Measurements from ENCODE around the gene HLTF. TPM values are rescaled to one million over a fixed set of nuclear protein-coding genes. Genes with fewer than 3 reads are reported as not detected.

The HLTF gene
- total and polyA plus RNA-seq, 2 experiments from 2014 or later, result 89.5 to 146 TPM

DNA sequence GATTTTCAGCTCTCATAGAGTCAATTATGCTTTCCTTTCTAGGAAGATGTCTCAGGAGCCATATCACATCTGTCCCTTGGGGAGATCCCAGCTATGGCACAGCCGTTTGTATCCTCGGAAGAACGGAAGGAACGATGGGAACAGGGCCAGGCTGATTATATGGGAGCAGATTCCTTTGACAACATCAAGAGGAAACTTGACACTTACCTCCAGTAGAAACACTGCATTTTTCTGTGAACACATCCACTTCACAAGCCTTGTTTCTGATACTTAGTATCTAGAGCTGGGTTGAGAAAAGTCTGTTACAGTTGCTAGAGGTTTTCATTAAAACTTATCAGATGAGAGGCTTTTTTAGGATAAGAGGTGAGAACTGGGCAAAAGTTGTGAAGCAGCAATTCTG, 59.6 kb downstream of the HLTF start:
- Mint-ChIP-seq H3K27me3 (ENCODE audit: insufficient read depth, low read depth, poor library complexity) (peaks cover 2% of the 10 kb centered on the region), H3K4me3 (no peak overlapping the region), H3K36me3 (ENCODE audit: low read depth) (peaks cover 72% of the 10 kb centered on the region), H3K4me1 (peaks cover 5% of the 10 kb centered on the region; the same call in 2 of the 3 replicates), H3K27ac (no peak overlapping the region), H3K9me3 (peaks cover 25% of the 10 kb centered on the region)
- H4K20me1 ChIP-seq (replicated peaks; ENCODE audit: insufficient read depth), result no peaks in the 10 kb centered on the region
- no peaks in the 10 kb centered on the region for H3K27me3 ChIP-seq (ENCODE audit: insufficient read depth)
- ATAC-seq, result no peak
- H2AFZ ChIP-seq, result no peak overlapping the region
- no peaks in the 10 kb centered on the region for H3F3A ChIP-seq (replicated peaks; ENCODE audit: low read depth)
- no peak overlapping the region for H3K27ac ChIP-seq (ENCODE audit: low read depth)
- no peak for DNase-seq (ENCODE audit: low spot score)
- TF ChIP-seq POLR2AphosphoS5 (IDR thresholded peaks at IDR 0.05; ENCODE audit: low read depth) (no peak), STAT1 (IDR thresholded peaks at IDR 0.05; ENCODE audit: unreplicated experiment) (no peak), JUNB (IDR thresholded peaks at IDR 0.05; ENCODE audit: unreplicated experiment) (no peak), EZH2 (IDR thresholded peaks at IDR 0.05; ENCODE audit: low read depth, unreplicated experiment) (no peak)
- TF ChIP-seq, protein P1, sequence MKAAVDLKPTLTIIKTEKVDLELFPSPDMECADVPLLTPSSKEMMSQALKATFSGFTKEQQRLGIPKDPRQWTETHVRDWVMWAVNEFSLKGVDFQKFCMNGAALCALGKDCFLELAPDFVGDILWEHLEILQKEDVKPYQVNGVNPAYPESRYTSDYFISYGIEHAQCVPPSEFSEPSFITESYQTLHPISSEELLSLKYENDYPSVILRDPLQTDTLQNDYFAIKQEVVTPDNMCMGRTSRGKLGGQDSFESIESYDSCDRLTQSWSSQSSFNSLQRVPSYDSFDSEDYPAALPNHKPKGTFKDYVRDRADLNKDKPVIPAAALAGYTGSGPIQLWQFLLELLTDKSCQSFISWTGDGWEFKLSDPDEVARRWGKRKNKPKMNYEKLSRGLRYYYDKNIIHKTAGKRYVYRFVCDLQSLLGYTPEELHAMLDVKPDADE (IDR thresholded peaks at IDR 0.05), result no peak
- H3K36me3 ChIP-seq (ENCODE audit: insufficient read depth), result peaks cover 34% of the 10 kb centered on the region
- no peaks in the 10 kb centered on the region for H3K9me2 ChIP-seq (ENCODE audit: insufficient read depth)
- no peak overlapping the region for H3K4me3 ChIP-seq
- H3K4me1 ChIP-seq (ENCODE audit: insufficient read depth), result peaks cover 5% of the 10 kb centered on the region; the same call in 1 of the 2 replicates
- H3K79me2 ChIP-seq (replicated peaks; ENCODE audit: insufficient read depth), result no peaks in the 10 kb centered on the region
- H3K4me2 ChIP-seq, result no peak overlapping the region

DNA sequence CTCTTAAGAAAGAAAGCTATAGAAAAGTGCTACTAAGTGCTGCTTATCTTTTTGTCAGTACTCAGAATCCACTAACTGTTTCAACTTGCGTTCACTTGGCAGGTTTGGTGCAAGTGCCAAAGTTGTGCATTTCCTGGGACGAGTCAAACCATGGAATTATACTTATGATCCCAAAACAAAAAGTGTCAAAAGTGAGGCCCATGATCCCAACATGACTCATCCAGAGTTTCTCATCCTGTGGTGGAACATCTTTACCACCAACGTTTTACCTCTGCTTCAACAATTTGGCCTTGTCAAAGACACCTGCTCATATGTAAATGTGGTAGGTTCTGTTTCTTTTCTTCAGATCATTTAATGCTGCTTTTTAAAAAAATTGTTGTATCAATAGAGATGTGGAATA, 62.4 kb downstream of the HLTF start:
- Mint-ChIP-seq H3K27me3 (ENCODE audit: insufficient read depth, low read depth, poor library complexity) (peaks cover 7% of the 10 kb centered on the region), H3K9me3 (peaks cover 25% of the 10 kb centered on the region), H3K4me3 (no peak overlapping the region), H3K36me3 (ENCODE audit: low read depth) (peaks cover 60% of the 10 kb centered on the region), H3K27ac (no peak overlapping the region), H3K4me1 (peaks cover 32% of the 10 kb centered on the region)
- DNase-seq (ENCODE audit: low spot score) (peak; percentile 12), ATAC-seq (no peak)
- H3K9me2 ChIP-seq (ENCODE audit: insufficient read depth), result no peaks in the 10 kb centered on the region
- H3K79me2 ChIP-seq (replicated peaks; ENCODE audit: insufficient read depth), result no peaks in the 10 kb centered on the region
- H2AFZ ChIP-seq, result no peak overlapping the region
- H3K36me3 ChIP-seq (ENCODE audit: insufficient read depth), result peaks cover 28% of the 10 kb centered on the region
- H3F3A ChIP-seq (replicated peaks; ENCODE audit: low read depth), result no peaks in the 10 kb centered on the region
- H3K27ac ChIP-seq (ENCODE audit: low read depth), result no peak overlapping the region
- TF ChIP-seq CREB1 (CRISPR knock-in tag; IDR thresholded peaks at IDR 0.05; ENCODE audit: low read depth) (no peak), EZH2 (IDR thresholded peaks at IDR 0.05; ENCODE audit: low read depth, unreplicated experiment) (no peak), NANOG (IDR thresholded peaks at IDR 0.05; ENCODE audit: borderline replicate concordance) (no peak), STAT1 (IDR thresholded peaks at IDR 0.05; ENCODE audit: unreplicated experiment) (no peak), EZH2phosphoT487 (IDR thresholded peaks at IDR 0.05; ENCODE audit: unreplicated experiment) (no peak), JUNB (IDR thresholded peaks at IDR 0.05; ENCODE audit: unreplicated experiment) (no peak), ZNF114 (CRISPR knock-in tag; IDR thresholded peaks at IDR 0.05) (no peak), ZNF331 (CRISPR knock-in tag; IDR thresholded peaks at IDR 0.05; ENCODE audit: low read depth) (no peak)
- TF ChIP-seq, protein P2, sequence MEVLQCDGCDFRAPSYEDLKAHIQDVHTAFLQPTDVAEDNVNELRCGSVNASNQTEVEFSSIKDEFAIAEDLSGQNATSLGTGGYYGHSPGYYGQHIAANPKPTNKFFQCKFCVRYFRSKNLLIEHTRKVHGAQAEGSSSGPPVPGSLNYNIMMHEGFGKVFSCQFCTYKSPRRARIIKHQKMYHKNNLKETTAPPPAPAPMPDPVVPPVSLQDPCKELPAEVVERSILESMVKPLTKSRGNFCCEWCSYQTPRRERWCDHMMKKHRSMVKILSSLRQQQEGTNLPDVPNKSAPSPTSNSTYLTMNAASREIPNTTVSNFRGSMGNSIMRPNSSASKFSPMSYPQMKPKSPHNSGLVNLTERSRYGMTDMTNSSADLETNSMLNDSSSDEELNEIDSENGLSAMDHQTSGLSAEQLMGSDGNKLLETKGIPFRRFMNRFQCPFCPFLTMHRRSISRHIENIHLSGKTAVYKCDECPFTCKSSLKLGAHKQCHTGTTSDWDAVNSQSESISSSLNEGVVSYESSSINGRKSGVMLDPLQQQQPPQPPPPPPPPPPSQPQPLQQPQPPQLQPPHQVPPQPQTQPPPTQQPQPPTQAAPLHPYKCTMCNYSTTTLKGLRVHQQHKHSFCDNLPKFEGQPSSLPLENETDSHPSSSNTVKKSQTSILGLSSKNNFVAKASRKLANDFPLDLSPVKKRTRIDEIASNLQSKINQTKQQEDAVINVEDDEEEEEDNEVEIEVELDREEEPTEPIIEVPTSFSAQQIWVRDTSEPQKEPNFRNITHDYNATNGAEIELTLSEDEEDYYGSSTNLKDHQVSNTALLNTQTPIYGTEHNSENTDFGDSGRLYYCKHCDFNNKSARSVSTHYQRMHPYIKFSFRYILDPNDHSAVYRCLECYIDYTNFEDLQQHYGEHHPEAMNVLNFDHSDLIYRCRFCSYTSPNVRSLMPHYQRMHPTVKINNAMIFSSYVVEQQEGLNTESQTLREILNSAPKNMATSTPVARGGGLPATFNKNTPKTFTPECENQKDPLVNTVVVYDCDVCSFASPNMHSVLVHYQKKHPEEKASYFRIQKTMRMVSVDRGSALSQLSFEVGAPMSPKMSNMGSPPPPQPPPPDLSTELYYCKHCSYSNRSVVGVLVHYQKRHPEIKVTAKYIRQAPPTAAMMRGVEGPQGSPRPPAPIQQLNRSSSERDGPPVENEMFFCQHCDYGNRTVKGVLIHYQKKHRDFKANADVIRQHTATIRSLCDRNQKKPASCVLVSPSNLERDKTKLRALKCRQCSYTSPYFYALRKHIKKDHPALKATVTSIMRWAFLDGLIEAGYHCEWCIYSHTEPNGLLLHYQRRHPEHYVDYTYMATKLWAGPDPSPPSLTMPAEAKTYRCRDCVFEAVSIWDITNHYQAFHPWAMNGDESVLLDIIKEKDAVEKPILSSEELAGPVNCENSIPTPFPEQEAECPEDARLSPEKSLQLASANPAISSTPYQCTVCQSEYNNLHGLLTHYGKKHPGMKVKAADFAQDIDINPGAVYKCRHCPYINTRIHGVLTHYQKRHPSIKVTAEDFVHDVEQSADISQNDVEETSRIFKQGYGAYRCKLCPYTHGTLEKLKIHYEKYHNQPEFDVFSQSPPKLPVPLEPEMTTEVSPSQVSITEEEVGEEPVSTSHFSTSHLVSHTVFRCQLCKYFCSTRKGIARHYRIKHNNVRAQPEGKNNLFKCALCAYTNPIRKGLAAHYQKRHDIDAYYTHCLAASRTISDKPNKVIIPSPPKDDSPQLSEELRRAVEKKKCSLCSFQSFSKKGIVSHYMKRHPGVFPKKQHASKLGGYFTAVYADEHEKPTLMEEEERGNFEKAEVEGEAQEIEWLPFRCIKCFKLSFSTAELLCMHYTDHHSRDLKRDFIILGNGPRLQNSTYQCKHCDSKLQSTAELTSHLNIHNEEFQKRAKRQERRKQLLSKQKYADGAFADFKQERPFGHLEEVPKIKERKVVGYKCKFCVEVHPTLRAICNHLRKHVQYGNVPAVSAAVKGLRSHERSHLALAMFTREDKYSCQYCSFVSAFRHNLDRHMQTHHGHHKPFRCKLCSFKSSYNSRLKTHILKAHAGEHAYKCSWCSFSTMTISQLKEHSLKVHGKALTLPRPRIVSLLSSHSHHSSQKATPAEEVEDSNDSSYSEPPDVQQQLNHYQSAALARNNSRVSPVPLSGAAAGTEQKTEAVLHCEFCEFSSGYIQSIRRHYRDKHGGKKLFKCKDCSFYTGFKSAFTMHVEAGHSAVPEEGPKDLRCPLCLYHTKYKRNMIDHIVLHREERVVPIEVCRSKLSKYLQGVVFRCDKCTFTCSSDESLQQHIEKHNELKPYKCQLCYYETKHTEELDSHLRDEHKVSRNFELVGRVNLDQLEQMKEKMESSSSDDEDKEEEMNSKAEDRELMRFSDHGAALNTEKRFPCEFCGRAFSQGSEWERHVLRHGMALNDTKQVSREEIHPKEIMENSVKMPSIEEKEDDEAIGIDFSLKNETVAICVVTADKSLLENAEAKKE (CRISPR knock-in tag; IDR thresholded peaks at IDR 0.05), result no peak
- TF ChIP-seq, protein P3, sequence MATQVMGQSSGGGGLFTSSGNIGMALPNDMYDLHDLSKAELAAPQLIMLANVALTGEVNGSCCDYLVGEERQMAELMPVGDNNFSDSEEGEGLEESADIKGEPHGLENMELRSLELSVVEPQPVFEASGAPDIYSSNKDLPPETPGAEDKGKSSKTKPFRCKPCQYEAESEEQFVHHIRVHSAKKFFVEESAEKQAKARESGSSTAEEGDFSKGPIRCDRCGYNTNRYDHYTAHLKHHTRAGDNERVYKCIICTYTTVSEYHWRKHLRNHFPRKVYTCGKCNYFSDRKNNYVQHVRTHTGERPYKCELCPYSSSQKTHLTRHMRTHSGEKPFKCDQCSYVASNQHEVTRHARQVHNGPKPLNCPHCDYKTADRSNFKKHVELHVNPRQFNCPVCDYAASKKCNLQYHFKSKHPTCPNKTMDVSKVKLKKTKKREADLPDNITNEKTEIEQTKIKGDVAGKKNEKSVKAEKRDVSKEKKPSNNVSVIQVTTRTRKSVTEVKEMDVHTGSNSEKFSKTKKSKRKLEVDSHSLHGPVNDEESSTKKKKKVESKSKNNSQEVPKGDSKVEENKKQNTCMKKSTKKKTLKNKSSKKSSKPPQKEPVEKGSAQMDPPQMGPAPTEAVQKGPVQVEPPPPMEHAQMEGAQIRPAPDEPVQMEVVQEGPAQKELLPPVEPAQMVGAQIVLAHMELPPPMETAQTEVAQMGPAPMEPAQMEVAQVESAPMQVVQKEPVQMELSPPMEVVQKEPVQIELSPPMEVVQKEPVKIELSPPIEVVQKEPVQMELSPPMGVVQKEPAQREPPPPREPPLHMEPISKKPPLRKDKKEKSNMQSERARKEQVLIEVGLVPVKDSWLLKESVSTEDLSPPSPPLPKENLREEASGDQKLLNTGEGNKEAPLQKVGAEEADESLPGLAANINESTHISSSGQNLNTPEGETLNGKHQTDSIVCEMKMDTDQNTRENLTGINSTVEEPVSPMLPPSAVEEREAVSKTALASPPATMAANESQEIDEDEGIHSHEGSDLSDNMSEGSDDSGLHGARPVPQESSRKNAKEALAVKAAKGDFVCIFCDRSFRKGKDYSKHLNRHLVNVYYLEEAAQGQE (IDR thresholded peaks at IDR 0.05; ENCODE audit: unreplicated experiment), result no peak
- H3K4me1 ChIP-seq (ENCODE audit: insufficient read depth), result peaks cover 26% of the 10 kb centered on the region
- no peak overlapping the region for H3K4me2 ChIP-seq
- no peaks in the 10 kb centered on the region for H4K20me1 ChIP-seq (replicated peaks; ENCODE audit: insufficient read depth)
- no peaks in the 10 kb centered on the region for H3K27me3 ChIP-seq (ENCODE audit: insufficient read depth)
- no peak overlapping the region for H3K4me3 ChIP-seq

Measured in GM23338 (cell line).